ENCODE results near the gene C20orf202.

Gene C20orf202

GRCh38 chr20:1252416-1252815 lies 49.2 kb downstream of the C20orf202 start:
- DNase-seq = no peak
- Mint-ChIP-seq H3K27ac (no peak overlapping the region), H3K27me3 (ENCODE audit: low read depth, poor library complexity) (peaks cover 3% of the 10 kb centered on the region), H3K36me3 (ENCODE audit: low read depth) (no peaks in the 10 kb centered on the region), H3K4me3 (no peak overlapping the region), H3K9me3 (peaks cover 8% of the 10 kb centered on the region), H3K4me1 (no peaks in the 10 kb centered on the region)
- TF ChIP-seq CTCF (IDR thresholded peaks at IDR 0.05) = no peak

GRCh38 chr20:1254254-1254653 lies 51.0 kb downstream of the C20orf202 start:
- peaks cover 3% of the 10 kb centered on the region for H3K27me3 Mint-ChIP-seq (ENCODE audit: low read depth, poor library complexity)
- DNase-seq = no peak
- no peak overlapping the region for H3K27ac Mint-ChIP-seq
- no peaks in the 10 kb centered on the region for H3K4me1 Mint-ChIP-seq
- no peaks in the 10 kb centered on the region for H3K36me3 Mint-ChIP-seq (ENCODE audit: low read depth)
- no peak for TF ChIP-seq CTCF (IDR thresholded peaks at IDR 0.05)
- H3K4me3 Mint-ChIP-seq = no peak overlapping the region
- peaks cover 8% of the 10 kb centered on the region for H3K9me3 Mint-ChIP-seq

- Mint-ChIP-seq H3K36me3 (ENCODE audit: low read depth) (no peaks in the 10 kb centered on the region), H3K9me3 (peaks cover 8% of the 10 kb centered on the region), H3K4me1 (no peaks in the 10 kb centered on the region), H3K4me3 (no peak overlapping the region), H3K27me3 (ENCODE audit: low read depth, poor library complexity) (peaks cover 3% of the 10 kb centered on the region), H3K27ac (no peak overlapping the region)
- TF ChIP-seq CTCF (IDR thresholded peaks at IDR 0.05) = no peak
- DNase-seq = no peak
Observed at GRCh38 chr20:1255675-1256074, 52.4 kb downstream of the C20orf202 start.

All from nephron progenitor cell (in vitro differentiated cells).